Astrocyte (in vitro differentiated cells and primary cell): ENCODE measurements around the gene LRBA. TPM values are rescaled to one million over a fixed set of nuclear protein-coding genes. Genes with fewer than 3 reads are reported as not detected.

ENCODE experiments used
- DNase-seq: peaks from one replicate; pipeline ENCODE4 v3.0.0-alpha.2; 2010; ENCODE audit warnings: low read depth
- FAIRE-seq: peaks from 2 replicates; lab custom pipeline; 2011; peaks lifted over from hg19 to GRCh38; lab: Jason Lieb, UNC
- H2AFZ ChIP-seq: 2 replicates; pipeline ENCODE4 v1.6.0; 2012; ENCODE audit warnings: low read depth, low read length, inconsistent platforms
- H3K27ac ChIP-seq: 2 replicates; pipeline ENCODE4 v1.5.1; 2011; ENCODE audit warnings: low read depth, low read length, inconsistent platforms
- H3K27me3 ChIP-seq: 2 replicates; pipeline ENCODE4 v1.6.0; 2011; ENCODE audit warnings: low read length, inconsistent platforms; ENCODE audit not compliant: insufficient read depth
- H3K36me3 ChIP-seq: 2 replicates; pipeline ENCODE4 v1.5.1; 2011; ENCODE audit warnings: low read length, inconsistent platforms; ENCODE audit not compliant: insufficient read depth
- H3K4me1 ChIP-seq: 2 replicates; pipeline ENCODE4 v1.5.1; 2011; ENCODE audit warnings: low read length, inconsistent platforms; ENCODE audit not compliant: insufficient read depth
- H3K4me2 ChIP-seq: 2 replicates; pipeline ENCODE4 v1.6.0; 2012; ENCODE audit warnings: low read length, inconsistent platforms
- H3K4me3 ChIP-seq: 2 replicates; pipeline ENCODE4 v1.5.1; 2011; ENCODE audit warnings: low read depth, mild to moderate bottlenecking, low read length, inconsistent platforms; ENCODE audit not compliant: insufficient read depth
- H3K79me2 ChIP-seq: 2 replicates; pipeline ENCODE4 v1.6.0; 2012; ENCODE audit warnings: mild to moderate bottlenecking, low read length, inconsistent platforms; ENCODE audit not compliant: insufficient read depth
- H3K9ac ChIP-seq: 2 replicates; pipeline ENCODE4 v1.6.0; 2012; ENCODE audit warnings: mild to moderate bottlenecking, low read length, inconsistent platforms
- H3K9me3 ChIP-seq: 2 replicates; pipeline ENCODE4 v1.5.1; 2012; ENCODE audit warnings: low read depth, mild to moderate bottlenecking, low read length, inconsistent platforms; ENCODE audit not compliant: insufficient read depth
- H4K20me1 ChIP-seq: 2 replicates; pipeline ENCODE4 v1.6.0; 2012; ENCODE audit warnings: low read length, inconsistent platforms; ENCODE audit not compliant: insufficient read depth
- H3K27ac Mint-ChIP-seq: one replicate; pipeline ENCODE4 v1.8.0; 2021; ENCODE audit warnings: mild to moderate bottlenecking, mixed read lengths; ENCODE audit not compliant: unreplicated experiment
- H3K27me3 Mint-ChIP-seq: one replicate; pipeline ENCODE4 v1.8.0; 2021; ENCODE audit warnings: low read depth, mixed read lengths; ENCODE audit not compliant: unreplicated experiment
- H3K36me3 Mint-ChIP-seq: one replicate; pipeline ENCODE4 v1.8.0; 2021; ENCODE audit warnings: low read depth, mixed read lengths; ENCODE audit not compliant: unreplicated experiment
- H3K4me1 Mint-ChIP-seq: one replicate; pipeline ENCODE4 v1.8.0; 2021; ENCODE audit warnings: low read depth, mixed read lengths; ENCODE audit not compliant: unreplicated experiment
- H3K4me3 Mint-ChIP-seq: one replicate; pipeline ENCODE4 v1.8.0; 2021; ENCODE audit warnings: mild to moderate bottlenecking, moderate library complexity, mixed read lengths; ENCODE audit not compliant: unreplicated experiment
- H3K9me3 Mint-ChIP-seq: one replicate; pipeline ENCODE4 v1.8.0; 2021; ENCODE audit warnings: mild to moderate bottlenecking, mixed read lengths; ENCODE audit not compliant: unreplicated experiment
- EZH2 ChIP-seq: IDR thresholded peaks from 2 replicates; pipeline ENCODE4 v1.6.1; 2012; ENCODE audit warnings: mild to moderate bottlenecking, low read length, inconsistent platforms; ENCODE audit not compliant: insufficient read depth
- total RNA-seq: library from RNA; stranded (reverse); gene quantifications from 2 replicates; pipeline ENCODE4 v1.2.1, GENCODE V29; 2021
- TF ChIP-seq, protein P1 (sequence below): IDR thresholded peaks from 2 replicates; pipeline ENCODE4 v1.5.1; 2011; ENCODE audit warnings: low read depth, mild to moderate bottlenecking, inconsistent platforms, low read length, moderate library complexity; ENCODE audit not compliant: insufficient read depth

LRBA gene
- total RNA-seq, 1 donor from 2014 or later, result 25.3 TPM

GRCh38 chr4:150710770-150711375 lies 304.2 kb downstream of the LRBA start:
- no peak for TF ChIP-seq EZH2
- TF ChIP-seq, protein P1, sequence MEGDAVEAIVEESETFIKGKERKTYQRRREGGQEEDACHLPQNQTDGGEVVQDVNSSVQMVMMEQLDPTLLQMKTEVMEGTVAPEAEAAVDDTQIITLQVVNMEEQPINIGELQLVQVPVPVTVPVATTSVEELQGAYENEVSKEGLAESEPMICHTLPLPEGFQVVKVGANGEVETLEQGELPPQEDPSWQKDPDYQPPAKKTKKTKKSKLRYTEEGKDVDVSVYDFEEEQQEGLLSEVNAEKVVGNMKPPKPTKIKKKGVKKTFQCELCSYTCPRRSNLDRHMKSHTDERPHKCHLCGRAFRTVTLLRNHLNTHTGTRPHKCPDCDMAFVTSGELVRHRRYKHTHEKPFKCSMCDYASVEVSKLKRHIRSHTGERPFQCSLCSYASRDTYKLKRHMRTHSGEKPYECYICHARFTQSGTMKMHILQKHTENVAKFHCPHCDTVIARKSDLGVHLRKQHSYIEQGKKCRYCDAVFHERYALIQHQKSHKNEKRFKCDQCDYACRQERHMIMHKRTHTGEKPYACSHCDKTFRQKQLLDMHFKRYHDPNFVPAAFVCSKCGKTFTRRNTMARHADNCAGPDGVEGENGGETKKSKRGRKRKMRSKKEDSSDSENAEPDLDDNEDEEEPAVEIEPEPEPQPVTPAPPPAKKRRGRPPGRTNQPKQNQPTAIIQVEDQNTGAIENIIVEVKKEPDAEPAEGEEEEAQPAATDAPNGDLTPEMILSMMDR, result no peak
- no peak overlapping the region for H3K4me3 ChIP-seq
- H3K9me3 ChIP-seq, result no peaks in the 10 kb centered on the region
- H3K36me3 ChIP-seq, result no peaks in the 10 kb centered on the region
- H3K9ac ChIP-seq, result no peak overlapping the region
- no peak for DNase-seq
- no peak overlapping the region for H3K27ac ChIP-seq
- H3K4me1 ChIP-seq, result no peaks in the 10 kb centered on the region
- no peak overlapping the region for H2AFZ ChIP-seq
- H3K4me1 Mint-ChIP-seq, result no peaks in the 10 kb centered on the region
- H3K27me3 Mint-ChIP-seq, result no peaks in the 10 kb centered on the region
- no peak overlapping the region for H3K4me3 Mint-ChIP-seq
- no peaks in the 10 kb centered on the region for H3K36me3 Mint-ChIP-seq
- no peaks in the 10 kb centered on the region for H3K9me3 Mint-ChIP-seq
- no peaks in the 10 kb centered on the region for H3K79me2 ChIP-seq
- no peak overlapping the region for H3K27ac Mint-ChIP-seq
- no peaks in the 10 kb centered on the region for H3K27me3 ChIP-seq
- no peak overlapping the region for H3K4me2 ChIP-seq
- no peak for FAIRE-seq
- H4K20me1 ChIP-seq, result no peaks in the 10 kb centered on the region

DNA sequence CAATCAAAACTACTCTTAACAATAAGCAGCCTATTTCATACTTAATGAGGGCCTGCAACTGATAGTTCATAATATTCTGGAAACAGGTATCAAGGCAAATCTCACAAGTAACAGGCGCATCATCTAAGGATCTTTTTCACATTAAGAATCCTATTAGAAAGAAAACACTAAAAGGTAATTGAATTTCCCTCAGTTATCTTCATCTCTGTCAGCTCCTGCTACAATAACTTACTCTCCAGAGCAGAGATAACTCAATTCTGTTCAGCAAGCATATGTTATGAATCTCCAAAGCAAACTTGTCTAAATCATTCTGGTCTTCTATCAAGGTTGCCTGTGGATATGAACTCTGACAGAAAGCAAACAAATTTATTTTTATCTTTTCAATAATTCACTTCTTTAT lies 307.1 kb downstream of the LRBA start:
- Histone ChIP-seq H4K20me1 (no peaks in the 10 kb centered on the region), H3K9ac (no peak overlapping the region), H3K36me3 (no peaks in the 10 kb centered on the region), H3K4me3 (no peak overlapping the region), H3K27ac (no peak overlapping the region), H2AFZ (no peak overlapping the region), H3K9me3 (no peaks in the 10 kb centered on the region), H3K79me2 (no peaks in the 10 kb centered on the region), H3K4me2 (no peak overlapping the region), H3K27me3 (no peaks in the 10 kb centered on the region), H3K4me1 (no peaks in the 10 kb centered on the region)
- FAIRE-seq (no peak), DNase-seq (no peak)
- TF ChIP-seq, protein P1, result no peak
- TF ChIP-seq EZH2, result no peak
- H3K4me1 Mint-ChIP-seq, result no peaks in the 10 kb centered on the region
- no peak overlapping the region for H3K27ac Mint-ChIP-seq
- no peaks in the 10 kb centered on the region for H3K9me3 Mint-ChIP-seq
- H3K4me3 Mint-ChIP-seq, result no peak overlapping the region
- no peaks in the 10 kb centered on the region for H3K27me3 Mint-ChIP-seq
- no peaks in the 10 kb centered on the region for H3K36me3 Mint-ChIP-seq

DNA sequence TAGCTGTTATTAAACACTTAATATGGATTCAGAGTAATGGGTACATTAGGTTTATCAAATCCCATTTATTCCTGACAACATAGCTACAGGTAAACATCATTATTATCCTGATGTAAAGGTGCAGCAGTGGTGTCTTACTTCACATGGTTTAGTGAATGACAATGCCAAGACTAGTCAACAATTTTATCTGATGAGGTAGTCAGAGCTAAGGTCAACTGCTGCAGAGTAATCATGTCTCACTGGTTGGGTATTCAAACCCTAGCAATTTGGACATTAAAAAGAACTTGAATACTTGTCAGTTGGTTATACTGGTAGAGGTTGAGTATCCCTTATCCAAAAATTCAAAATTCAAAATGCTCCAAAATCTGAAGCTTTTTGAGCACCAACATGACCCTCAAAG lies 315.5 kb downstream of the LRBA start:
- Histone ChIP-seq H3K27me3 (no peaks in the 10 kb centered on the region), H3K36me3 (no peaks in the 10 kb centered on the region), H3K79me2 (no peaks in the 10 kb centered on the region), H3K4me1 (no peaks in the 10 kb centered on the region), H3K4me3 (no peak overlapping the region), H4K20me1 (no peaks in the 10 kb centered on the region), H3K4me2 (no peak overlapping the region), H2AFZ (no peak overlapping the region), H3K9ac (no peak overlapping the region), H3K9me3 (no peaks in the 10 kb centered on the region), H3K27ac (no peak overlapping the region)
- H3K9me3 Mint-ChIP-seq, result no peaks in the 10 kb centered on the region
- FAIRE-seq (no peak), DNase-seq (no peak)
- no peaks in the 10 kb centered on the region for H3K4me1 Mint-ChIP-seq
- H3K27ac Mint-ChIP-seq, result no peak overlapping the region
- H3K27me3 Mint-ChIP-seq, result no peaks in the 10 kb centered on the region
- TF ChIP-seq, protein P1, result no peak
- no peak for TF ChIP-seq EZH2
- no peak overlapping the region for H3K4me3 Mint-ChIP-seq
- H3K36me3 Mint-ChIP-seq, result no peaks in the 10 kb centered on the region
